ENCODE results near the gene TMEM215. TPM values are rescaled to one million over a fixed set of nuclear protein-coding genes. Genes with fewer than 3 reads are reported as not detected.

TMEM215 gene
- total RNA-seq, 1 experiment from 2014 or later, result not detected

- DNase-seq (ENCODE audit: low read depth), result no peak
Measured at GRCh38 chr9:32823551-32823950, 40.2 kb downstream of the TMEM215 start.

GRCh38 chr9:32825203-32825602 is 41.9 kb downstream of the TMEM215 start:
- in situ Hi-C loops (cut with HindIII; ENCODE audit: low pct_unique_long_range_greater_than_20kb, low sequenced_read_pairs), result no loop called here
- DNase-seq (ENCODE audit: low read depth), result no peak

More at GRCh38 chr9:32823551-32823950, 40.2 kb downstream of the TMEM215 start:
- in situ Hi-C loops (cut with HindIII; ENCODE audit: low pct_unique_long_range_greater_than_20kb, low sequenced_read_pairs), result no loop called here

GRCh38 chr9:32828861-32829260 is 45.5 kb downstream of the TMEM215 start:
- in situ Hi-C loops (cut with HindIII; ENCODE audit: low pct_unique_long_range_greater_than_20kb, low sequenced_read_pairs), result no loop called here

GRCh38 chr9:32832346-32832745 is 49.0 kb downstream of the TMEM215 start:
- DNase-seq (ENCODE audit: low read depth), result no peak
- in situ Hi-C loops (cut with HindIII; ENCODE audit: low pct_unique_long_range_greater_than_20kb, low sequenced_read_pairs), result no loop called here

More at GRCh38 chr9:32828861-32829260, 45.5 kb downstream of the TMEM215 start:
- DNase-seq (ENCODE audit: low read depth), result no peak

Other genes starting within 250 kb of the TMEM215 start
- gene SMIM27, start 231.2 kb upstream of the TMEM215 start, total RNA-seq (2014; rRNA removed; shearing (Covaris generic); ENCODE audit: low replicate concordance), result 3.5 and 5.0 TPM in 2 replicates
- gene TOPORS, start 231.0 kb upstream of the TMEM215 start, total RNA-seq (2014; rRNA removed; shearing (Covaris generic); ENCODE audit: low replicate concordance), result 9.8 and 9.9 TPM in 2 replicates
- 57.3 and 99.5 TPM in 2 replicates for gene NDUFB6, start 210.4 kb upstream of the TMEM215 start, total RNA-seq (2014; rRNA removed; shearing (Covaris generic); ENCODE audit: low replicate concordance)
- not detected in 2 replicates for gene TAF1L, start 147.9 kb upstream of the TMEM215 start, total RNA-seq (2014; rRNA removed; shearing (Covaris generic); ENCODE audit: low replicate concordance)
- 20.6 and 27.3 TPM in 2 replicates for gene APTX, start 218.1 kb downstream of the TMEM215 start, total RNA-seq (2014; rRNA removed; shearing (Covaris generic); ENCODE audit: low replicate concordance)
- gene DNAJA1, start 241.7 kb downstream of the TMEM215 start, total RNA-seq (2014; rRNA removed; shearing (Covaris generic); ENCODE audit: low replicate concordance), result 112 and 128 TPM in 2 replicates